GM12891 (cell line): ENCODE results near the gene HDAC4.

ENCODE experiments used
- PAX5 ChIP-seq: IDR thresholded peaks from 2 replicates; pipeline ENCODE4 v1.6.1; 2011; ENCODE audit warnings: low read length, moderate library complexity, mild to moderate bottlenecking; ENCODE audit not compliant: insufficient read depth, severe bottlenecking
- POLR2A ChIP-seq: IDR thresholded peaks from 2 replicates; pipeline ENCODE4 v1.6.1; 2011; ENCODE audit warnings: low read depth, low read length, control low read depth
- POLR2AphosphoS5 ChIP-seq: IDR thresholded peaks from 2 replicates; pipeline ENCODE4 v1.6.1; 2011; ENCODE audit warnings: low read depth, low read length, control low read depth
- POU2F2 ChIP-seq: IDR thresholded peaks from 2 replicates; pipeline ENCODE4 v1.6.1; 2011; ENCODE audit warnings: low read depth, mild to moderate bottlenecking, control low read depth, low read length, moderate library complexity
- SPI1 ChIP-seq: IDR thresholded peaks from 2 replicates; pipeline ENCODE4 v1.6.1; 2011; ENCODE audit warnings: low read depth, low read length, control low read depth
- TAF1 ChIP-seq: IDR thresholded peaks from 2 replicates; pipeline ENCODE4 v1.6.1; 2011; ENCODE audit warnings: low read depth, low read length, control low read depth

GRCh38 chr2:239330836-239331235, 70.0 kb downstream of the HDAC4 start:
- TF ChIP-seq TAF1 (no peak), POU2F2 (no peak), POLR2A (no peak), SPI1 (no peak), POLR2AphosphoS5 (no peak), PAX5 (no peak)
